Panc1 (cell line): ENCODE measurements around the gene IFNLR1.

Experiments
- CTCF ChIP-seq: fragments of 450-650 bp; IDR thresholded peaks from 2 replicates; pipeline ENCODE4 v1.5.1; 2017; ENCODE audit warnings: mild to moderate bottlenecking
- POLR2AphosphoS5 ChIP-seq: IDR thresholded peaks from 2 replicates; pipeline ENCODE4 v1.6.1; 2012; ENCODE audit warnings: mild to moderate bottlenecking, low read depth, low read length, moderate library complexity
- REST ChIP-seq, 2 experiments: IDR thresholded peaks; 2 replicates each; pipeline ENCODE4 v1.6.1; 2011 to 2012; ENCODE audit warnings: low read depth in 2 of 2, control low read depth in 1 of 2, low read length in 1 of 2, mild to moderate bottlenecking in 1 of 2, moderate library complexity in 1 of 2; ENCODE audit not compliant: insufficient read depth in 1 of 2
- SIN3A ChIP-seq: IDR thresholded peaks from 2 replicates; pipeline ENCODE4 v1.6.1; 2012; ENCODE audit warnings: low read depth, mild to moderate bottlenecking, low read length, moderate library complexity, borderline replicate concordance; ENCODE audit not compliant: insufficient read depth
- TCF7L2 ChIP-seq: IDR thresholded peaks from 2 replicates; pipeline ENCODE4 v1.6.1; 2011; ENCODE audit warnings: mild to moderate bottlenecking, low read depth, low read length, inconsistent platforms

DNA sequence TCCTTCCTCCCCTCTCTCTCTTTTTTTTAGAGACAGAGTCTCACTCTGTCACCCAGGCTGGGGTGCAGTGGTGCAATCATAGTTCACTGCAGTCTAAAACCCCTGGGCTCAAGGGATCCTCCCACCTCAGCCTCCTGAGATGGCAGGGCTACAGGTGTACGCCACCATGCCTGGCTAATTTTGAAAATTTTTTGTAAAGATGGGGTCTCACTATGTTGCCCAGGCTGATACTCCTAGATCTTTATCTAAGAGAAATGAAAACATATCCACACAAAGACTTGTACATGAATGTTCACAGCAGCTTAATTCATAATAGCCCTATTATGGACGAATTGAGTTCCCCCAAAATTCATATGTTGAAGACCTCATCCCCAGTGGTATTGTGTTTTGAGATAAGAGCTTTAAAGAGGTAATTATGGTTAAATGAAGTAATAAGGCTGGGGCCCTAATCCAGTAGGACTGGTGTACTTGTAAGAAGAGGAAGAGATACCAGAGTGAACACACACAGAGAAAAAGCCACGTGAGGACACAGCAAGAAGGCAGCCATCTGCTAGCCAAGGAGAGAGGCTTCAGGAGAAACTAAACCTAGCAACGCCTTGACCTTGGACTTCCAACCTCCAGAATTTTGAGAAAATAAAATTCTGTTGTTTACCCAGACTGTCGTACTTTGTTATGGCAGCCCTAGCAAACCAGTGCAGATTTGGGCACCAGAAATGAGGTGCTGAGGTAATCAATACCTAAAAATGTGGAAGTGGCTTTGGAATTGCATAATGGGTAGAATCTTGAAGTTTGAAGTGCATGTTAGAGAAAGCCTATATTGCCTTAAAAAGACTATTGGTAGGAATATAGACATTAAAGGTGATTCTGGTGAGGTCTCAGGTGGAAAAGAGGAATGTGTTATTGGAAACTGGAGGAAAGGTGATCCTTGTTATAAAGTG is 13.2 kb downstream of the IFNLR1 start:
- TF ChIP-seq CTCF (no peak), POLR2AphosphoS5 (no peak), TCF7L2 (no peak), SIN3A (no peak), REST (IDR thresholded peaks at IDR 0.05; ENCODE audit: insufficient read depth in 1 of 2, low read depth in 2 of 2, low read length in 1 of 2) (no peak)
